ELF-1 (cell line): Measurements from ENCODE around the gene CTNNA3.

Experiments
- DNase-seq: peaks from one replicate; pipeline ENCODE4 v3.0.0-alpha.2; 2016; ENCODE audit warnings: low read depth, low spot score

Gene CTNNA3

DNA sequence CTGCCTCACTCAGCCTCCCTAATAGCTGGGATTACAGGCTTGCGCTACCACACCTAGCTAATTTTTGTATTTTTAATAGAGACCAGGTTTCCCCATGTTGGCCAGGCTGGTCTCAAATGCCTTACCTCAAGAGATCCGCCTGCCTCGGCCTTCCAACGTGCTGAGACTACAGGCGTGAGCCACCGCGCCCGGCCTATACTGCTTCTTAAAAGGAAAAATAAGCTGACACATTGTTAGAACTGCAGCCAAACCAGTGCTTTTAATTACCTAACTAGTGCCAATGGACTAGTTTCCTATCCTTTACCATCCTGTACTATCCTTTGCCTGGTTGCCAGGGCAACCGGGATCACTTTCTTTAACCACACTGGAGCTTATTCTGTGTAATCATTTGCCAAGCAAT, 662.1 kb downstream of the CTNNA3 start:
- DNase-seq, result no peak

DNA sequence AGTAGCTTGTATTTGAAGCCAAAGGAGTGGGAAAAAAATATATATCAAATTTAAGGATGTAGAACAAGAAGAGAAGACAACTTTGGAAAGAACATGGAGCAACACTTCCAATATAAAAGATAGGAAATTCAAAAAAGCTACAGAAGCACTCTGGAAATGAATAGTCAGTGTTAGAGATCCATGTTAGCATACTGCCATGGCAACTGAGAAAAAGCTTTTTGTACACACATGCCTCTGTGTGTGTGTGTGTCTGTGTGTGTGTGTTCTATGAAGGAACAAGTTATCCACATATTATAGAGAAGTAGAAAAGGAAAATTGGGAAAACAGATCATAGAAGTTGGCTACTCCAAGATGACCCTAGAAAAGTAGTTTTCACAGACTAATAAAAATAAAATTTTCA, 673.9 kb downstream of the CTNNA3 start:
- no peak for DNase-seq

DNA sequence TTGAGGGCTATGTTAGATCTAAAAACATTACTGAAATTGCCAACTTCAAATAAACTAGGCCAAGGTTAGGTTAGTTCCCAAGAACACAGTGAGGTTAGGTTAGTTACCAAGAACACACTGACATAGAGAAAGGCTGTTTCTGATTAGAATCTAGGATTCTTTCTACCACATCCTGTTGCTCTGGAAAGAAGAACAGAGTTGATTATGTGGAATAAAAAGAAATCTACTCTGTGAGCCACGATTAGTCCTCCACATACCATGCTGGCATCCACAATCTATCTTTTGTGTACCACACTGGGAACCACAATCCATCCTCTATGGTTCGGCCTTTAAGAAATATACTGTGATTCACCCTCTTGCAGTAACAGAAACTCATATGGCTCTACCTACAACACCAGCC, 678.8 kb downstream of the CTNNA3 start:
- DNase-seq, result no peak

DNA sequence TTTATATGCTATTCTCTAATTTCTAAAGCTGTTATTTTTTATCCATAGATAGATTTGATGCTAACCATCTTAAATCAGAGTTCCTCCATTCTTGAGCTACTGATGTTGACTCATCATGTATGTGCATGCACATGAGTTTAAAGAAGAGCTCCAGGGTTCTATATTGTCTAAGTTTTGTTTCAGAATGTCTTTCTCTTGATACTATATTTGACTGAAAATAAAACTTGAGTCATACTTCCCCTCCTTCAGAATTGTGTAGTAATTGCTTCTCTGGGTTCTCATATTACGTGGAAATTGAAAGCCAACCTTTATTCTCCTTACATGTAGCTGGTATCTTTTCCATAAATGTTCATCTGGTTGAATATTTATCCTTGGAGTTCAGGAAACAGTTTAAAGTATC, 680.8 kb downstream of the CTNNA3 start:
- no peak for DNase-seq

DNA sequence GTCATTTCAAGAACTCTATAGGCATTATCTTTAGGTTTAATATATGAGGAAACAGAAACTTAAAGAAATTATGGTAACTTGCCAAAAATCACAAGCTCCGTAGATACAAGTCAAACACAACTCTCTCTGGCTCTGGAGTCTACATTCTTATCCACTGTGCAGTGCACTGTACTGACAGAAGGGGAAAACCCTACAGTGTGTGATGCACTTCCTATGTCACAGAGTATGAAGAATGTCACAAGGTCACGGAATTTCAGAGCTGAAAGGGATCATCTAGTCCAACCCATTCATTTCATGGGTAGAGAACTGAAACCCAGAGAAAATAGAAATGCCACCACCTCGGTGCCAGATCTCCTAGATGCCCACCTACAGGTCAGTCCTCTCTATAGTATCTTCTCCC, 684.0 kb downstream of the CTNNA3 start:
- no peak for DNase-seq

DNA sequence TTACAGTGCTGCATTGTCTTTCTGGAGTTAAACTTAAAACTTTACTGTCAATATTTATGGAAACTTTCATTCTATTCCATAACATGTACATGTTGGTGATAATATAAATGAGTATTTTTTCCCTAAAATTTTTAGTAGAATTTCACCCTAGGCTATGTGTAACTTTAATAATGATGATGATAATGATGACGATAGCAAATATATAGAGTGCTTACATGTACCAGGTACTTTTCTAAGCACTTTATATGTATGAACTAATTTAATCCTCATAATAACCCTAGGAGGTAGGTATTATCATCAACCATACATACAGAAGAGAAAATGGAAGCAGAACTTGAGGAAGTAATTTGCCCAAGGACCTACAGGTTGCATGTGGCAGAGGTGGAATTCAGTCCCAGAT, 684.5 kb downstream of the CTNNA3 start:
- DNase-seq, result no peak

DNA sequence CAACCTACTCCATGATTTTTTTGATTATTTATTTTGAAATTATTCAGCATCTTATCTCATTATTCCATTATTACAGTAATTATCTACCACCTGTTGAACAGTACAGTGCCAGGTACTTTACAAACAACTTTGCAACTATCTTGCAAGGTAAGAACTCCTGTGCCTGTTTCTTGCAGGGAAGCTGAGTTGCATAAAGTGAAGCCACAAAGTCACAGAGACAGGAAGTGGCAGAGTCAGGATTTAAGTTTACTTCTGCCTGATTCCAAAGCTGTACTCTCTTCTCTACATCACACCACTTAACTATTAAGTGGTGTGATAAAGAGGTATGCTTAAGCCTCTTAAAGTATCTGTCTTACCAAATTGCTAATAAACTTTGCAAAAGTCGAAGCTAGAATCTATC, 690.0 kb downstream of the CTNNA3 start:
- DNase-seq, result no peak

DNA sequence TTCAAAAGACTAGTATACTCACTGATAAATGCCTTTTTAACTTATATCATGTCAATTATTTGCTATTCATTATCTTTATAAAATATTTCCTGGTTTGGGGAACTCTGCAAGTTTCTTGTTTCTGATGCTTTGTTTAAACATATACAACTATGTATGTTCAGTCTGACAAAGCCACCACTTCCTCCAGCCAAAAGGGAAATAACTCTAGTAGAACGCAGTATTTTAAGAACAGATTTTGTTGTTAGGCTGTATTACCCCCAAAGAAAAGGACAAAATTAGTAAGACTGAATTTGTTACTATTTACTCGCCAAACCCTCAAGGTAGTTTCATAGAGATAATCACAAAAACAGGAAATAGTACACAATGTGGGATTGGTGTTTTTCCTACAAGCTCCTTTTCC, 691.3 kb downstream of the CTNNA3 start:
- DNase-seq, result no peak

DNA sequence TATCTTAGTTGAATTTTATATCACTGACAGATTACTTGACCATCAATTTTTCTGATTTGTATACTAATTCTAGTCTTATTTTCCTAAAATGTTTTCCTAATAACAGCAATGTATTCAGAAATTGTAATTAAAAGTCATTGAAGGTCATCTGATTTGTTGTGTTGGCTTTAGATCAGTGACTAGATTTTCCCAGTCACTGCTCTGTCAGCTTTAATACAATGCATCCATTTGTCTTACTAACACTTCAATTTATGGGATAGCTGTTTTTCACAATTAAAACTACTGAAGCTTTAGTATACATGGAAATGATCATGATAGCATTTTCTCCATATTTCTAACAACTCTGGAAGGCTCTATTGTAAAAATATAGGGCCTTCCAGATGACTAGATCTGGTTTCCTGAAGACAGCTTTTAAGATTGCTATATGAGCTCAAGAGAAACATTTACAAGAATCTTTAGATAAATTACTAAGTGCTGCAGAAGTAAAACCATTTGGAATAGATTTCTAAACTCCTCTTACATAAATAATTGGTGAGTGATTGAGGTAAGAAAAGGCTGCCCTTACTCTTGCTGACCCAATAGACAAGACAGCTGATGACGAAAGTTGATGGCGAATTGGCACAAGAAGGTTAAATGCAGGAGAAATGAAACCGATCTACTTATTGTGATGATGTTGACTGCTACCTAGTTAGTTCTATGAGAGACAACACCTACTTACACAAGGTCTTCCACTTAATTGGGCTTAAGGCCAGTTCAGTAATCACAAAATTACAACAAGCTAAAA, 696.0 kb downstream of the CTNNA3 start:
- DNase-seq, result no peak

DNA sequence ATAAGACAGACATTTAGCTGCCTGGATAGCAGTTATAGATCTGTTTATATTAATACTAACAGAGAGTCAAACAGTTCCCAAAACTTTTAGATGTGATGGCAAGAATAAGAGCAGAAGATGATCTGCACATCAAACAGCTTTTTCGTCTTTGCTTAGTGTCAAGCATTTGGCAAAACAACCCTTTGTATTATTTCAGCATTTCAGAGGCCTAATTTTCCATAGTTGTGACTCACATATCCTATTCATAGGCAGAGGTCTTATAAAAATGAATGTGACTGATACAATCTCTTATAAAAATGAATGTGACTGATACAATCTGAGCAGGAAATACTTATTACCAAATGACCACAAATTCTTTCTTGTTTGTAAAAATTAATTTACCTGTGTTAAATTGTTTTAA, 699.0 kb downstream of the CTNNA3 start:
- DNase-seq, result no peak

DNA sequence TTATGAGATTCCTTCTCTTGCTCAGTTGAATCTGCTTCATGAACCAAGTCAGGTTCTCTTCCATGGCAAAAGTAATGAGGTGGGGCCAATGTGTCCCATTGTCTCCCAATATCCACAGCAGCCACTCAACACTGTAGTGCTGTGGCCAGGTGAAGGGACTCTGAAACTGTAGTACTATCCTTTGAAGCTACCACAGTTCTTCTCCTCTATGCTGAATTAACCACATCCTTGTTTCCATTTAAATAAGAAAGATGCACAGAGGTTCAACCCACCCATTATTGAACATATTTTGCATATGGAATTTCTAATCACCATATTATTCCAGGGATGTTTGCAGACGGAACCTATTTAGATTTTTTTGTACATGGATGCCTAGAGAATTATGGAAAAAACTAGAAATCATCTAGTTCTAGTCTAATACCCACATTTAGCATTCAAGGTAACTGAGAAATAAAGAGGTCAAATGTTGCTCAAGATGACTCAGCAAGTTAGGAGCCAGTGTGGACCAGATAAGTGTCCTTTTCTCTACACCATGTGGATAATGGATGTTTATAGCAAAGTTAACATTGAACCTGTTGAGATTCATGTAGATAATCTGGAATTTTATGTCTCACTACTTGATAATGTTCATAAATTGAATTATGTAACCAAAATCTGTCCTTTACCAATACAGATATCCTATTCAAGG, 705.7 kb downstream of the CTNNA3 start:
- DNase-seq, result no peak

DNA sequence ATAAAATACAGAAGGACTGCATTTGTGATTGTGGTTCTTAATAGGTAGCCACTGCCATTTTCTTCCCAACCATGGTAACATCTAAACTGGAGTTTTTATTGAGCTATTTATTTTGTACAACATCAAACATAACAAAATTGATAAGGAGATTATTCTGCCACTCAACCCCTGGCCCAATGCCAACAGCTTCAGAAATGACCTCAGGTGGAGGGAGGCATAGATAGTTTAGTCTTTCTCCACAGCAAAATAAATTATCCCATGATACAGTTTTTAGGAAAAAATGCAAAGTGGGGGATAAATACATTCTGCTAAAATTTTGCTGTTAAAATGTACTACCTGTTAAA, 712.5 kb downstream of the CTNNA3 start:
- no peak for DNase-seq

DNA sequence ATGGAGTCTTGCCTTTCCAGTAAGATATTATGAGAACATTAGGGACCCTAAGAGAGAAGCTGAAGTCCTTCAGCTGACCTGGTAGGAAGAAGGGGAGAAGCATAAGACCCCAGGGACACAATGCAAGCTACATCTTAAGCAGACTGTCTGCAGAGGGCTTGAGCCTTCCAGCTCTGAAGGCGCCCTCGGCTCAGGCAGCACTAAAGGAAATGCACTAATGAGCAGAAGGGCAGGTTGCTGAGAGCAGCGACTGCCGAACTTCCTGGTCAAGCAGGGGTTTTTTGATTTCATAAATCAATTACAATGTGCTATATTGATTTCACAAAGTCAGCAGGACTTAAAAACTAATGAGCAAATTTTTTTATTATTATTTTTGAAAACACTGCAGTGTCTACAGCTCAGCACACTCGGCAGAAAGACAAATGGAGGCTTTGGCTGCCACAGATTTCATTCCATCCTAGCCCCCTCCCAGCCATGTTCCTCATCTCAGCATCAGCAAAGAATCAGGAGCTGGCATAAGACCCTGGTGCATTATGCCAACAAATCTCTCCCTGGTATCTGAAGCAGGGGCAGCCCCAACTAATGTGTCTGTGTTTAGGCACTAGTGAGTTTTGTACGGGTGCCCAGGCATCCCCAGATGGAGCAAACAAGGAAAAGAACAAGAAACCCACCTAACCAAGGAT, 713.1 kb downstream of the CTNNA3 start:
- no peak for DNase-seq

DNA sequence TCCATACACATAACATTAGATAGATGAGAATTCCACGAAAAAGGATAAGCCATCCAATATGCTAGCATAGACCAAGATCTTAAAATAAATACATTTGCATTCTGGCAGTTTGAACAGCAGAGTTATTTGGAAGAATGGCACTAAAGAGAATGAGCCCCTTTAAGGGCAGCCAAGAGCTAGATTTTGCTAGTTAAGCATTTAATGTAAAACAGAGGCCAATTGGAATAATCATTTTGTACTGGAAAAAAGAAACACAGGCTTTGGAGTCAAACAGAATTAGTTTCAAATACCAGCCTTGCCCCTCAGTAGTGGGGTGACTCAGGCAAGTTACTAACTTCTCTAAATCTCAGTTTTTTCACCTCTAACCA, 714.0 kb downstream of the CTNNA3 start:
- no peak for DNase-seq

DNA sequence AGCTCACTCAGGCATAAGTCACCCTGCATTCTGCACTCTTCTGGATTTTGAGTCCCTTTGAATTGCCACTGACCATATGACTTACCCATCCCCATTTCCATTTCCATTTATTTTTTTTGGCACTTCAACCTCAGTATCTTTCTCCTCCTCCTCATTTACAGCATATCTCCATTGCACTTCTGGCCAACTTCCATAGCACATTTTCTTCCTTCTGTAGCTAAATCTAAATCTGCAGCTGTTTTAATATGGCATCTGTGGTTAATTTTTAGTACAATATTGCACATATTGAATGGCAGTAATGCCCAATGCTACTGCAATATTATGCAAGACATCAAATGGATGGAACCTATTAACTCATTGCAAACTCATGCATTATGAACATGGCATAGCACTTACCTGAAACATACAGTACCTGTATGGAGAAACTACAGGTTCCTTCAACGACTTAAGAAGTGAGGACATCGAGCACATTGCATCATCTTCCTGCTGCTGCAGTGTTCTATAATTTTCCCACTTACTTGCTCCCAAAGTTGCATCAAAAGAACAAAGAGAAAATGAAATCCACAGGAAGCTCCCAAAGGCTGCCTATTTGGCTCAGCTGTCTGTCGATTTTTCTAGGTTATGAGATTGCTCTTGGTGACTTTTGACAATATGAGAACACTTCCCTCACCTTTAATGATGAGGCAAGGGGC, 714.5 kb downstream of the CTNNA3 start:
- no peak for DNase-seq

DNA sequence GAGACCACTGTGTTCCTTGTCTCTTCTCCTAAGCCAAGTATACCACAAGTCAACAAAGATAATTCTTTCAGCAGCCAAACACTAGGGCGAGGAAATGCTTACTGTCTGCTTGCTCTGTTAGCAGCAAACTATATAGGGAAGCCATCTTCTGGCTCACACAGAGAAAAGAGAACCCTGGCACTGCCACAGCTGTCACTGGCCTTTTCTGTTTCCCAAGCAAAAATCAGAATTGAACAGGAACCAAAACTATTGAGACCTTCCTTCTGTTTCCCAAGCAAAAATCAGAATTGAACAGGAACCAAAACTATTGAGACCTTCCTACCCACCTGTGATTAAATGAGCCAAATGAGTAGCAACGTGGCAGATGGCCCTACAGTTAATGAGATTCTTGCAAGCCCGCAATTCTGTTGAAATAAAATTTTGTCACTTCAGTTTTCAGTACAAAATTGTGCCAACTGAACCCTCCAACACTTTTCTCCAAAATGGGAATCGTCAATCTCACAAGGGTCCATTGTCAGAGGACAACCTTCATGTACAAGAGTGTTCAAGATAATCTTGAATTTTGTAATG, 715.7 kb downstream of the CTNNA3 start:
- DNase-seq, result no peak

DNA sequence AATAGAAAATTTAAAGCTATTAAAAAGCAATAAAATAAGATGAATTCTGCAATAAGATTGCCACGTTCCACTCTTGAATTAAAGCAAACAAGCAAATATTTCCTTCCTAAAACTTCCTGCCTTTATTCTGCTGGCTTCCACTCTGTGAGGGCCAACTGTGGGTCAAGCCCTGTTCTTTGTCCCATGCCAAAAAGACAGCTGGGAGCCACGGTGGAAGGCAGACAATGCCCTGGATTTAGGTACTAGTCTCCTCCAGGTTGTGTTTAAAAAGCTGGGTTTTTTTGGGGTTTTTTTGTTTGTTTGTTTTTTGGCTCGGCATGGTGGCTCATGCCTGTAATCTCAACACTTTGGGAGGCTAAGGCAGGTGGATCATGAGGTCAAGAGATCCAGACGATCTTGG, 731.0 kb downstream of the CTNNA3 start:
- no peak for DNase-seq

DNA sequence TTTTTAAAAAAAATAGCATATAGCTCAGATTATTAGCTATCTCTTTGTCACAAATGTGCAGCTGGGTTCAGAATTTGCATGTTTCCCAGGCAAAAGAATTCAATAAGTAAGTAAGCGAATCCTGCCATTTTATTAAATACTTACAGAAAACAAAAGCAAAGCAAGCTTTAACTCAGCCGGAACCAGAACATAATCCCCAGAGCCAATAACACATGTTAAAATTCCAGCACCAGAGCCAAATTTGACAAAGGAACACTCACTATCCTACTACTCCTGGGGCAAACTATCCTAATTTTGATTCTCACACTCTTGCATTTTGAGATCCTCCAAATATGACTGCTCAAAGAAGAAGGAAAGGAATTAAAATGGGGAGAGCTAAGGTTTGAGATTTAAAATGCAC, 737.5 kb downstream of the CTNNA3 start:
- no peak for DNase-seq

DNA sequence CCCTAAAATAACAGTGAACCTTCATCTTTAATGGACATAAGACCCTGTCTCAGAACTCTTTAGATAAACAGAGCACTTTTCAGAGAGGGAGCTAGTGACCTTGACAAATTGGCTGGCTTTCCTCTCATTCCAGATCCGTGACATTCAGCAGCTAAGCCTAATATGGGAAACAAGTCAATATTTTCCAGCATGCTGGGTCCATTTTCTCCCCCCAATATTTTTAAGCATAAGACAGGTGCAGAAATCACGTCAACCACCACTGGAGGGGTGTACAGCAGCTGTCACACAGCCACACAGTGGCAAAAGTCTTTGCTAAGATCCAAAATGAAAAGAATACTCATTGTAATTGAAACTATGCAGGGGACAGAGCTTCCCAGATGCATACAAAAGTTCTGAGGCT, 744.1 kb downstream of the CTNNA3 start:
- no peak for DNase-seq

DNA sequence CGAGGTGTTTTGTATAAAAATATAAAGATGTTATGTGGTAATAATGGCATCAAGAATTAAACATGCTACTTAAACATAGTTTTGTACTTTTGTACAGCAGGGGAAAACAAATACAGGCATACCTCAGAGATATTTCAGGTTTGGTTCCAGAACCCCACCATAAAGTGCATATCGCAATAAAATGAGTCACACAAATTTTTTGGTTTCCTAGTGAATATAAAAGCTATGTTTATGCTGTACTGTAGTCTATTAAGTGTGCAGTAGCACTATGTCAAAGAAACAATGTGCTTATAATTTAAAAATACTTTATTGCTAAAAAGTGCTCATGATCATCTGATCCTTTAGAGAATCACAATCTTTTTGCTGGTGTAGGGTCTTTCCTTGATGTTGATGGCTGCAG, 752.4 kb downstream of the CTNNA3 start:
- DNase-seq, result no peak

DNA sequence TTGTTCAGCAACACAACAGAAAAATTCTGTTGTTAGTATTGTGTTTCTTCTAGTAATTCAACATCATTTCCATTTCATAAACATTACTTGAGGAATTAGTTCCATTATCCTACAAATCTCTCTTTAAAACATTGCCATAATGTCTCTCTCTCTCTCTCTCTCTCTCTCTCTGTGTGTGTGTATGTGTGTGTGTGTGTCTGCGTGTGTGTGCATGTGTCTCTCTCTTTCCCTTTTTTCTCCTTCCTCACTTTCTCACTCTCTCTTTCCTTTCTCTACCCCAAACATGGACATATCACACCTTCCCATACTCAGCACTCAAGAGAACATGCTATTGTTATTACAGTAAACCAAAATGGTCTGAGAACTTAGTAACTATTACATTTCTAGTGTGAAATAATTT, 753.6 kb downstream of the CTNNA3 start:
- no peak for DNase-seq

DNA sequence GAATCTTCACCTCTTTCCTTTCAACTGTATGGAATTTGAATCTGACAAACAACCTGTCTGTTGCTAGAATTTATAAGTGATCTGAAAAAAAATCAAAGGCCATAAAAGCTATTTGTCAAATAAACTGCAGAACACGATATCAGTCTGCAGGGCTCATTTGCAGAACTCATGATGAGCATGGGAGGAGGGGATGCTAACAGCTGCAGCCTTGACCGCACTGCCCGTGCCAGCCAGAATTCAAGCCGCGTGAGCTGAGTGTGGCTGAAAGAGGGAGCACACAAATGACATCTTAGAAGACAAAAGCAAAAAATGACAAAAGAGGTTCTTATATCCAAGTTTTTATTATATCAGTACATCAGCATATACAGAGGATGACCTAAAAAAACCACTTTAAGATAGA, 754.5 kb downstream of the CTNNA3 start:
- no peak for DNase-seq
